ENCODE measurements around the gene STARD5.

DNA sequence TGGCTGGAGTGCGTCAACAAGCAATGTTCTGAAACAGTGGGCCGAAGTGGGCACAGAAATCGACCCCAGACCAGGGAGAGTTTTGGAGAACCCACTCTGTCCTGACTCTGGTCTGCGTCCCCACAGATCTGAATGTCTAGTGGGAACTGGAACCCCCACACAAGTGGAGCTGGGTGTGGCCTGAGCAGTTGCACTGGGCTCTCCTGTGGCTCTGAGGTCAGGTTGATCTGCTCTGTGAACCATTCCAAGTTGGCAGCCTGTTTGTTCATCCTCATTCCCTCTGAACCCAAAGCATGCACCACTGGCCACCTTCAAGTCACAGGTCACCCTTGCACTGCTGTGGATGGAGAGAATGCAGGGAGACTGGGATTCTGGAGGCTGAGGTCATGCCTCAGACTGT lies 60.5 kb downstream of the STARD5 start:
- TF ChIP-seq RAD21 (IDR thresholded peaks at IDR 0.05): no peak
- TF ChIP-seq CTCF (IDR thresholded peaks at IDR 0.05; ENCODE audit: low read depth, low read length, missing input control): no peak
